HT-29 (cell line): ENCODE measurements around the gene PGAM2. TPM values are rescaled to one million over a fixed set of nuclear protein-coding genes. Genes with fewer than 3 reads are reported as not detected.

Experiments used
- DNase-seq: peaks from one replicate; pipeline ENCODE4 v3.0.0-alpha.2; 2015; ENCODE audit warnings: low spot score
- total RNA-seq: library from RNA; depleted of rRNA; stranded (reverse); fragments of >200 nt; shearing (Covaris generic); gene quantifications from 2 replicates; pipeline ENCODE4 v1.2.3, GENCODE V29; 2014

Gene PGAM2
- total RNA-seq, 1 experiment from 2014 or later: 0.56 TPM

DNA sequence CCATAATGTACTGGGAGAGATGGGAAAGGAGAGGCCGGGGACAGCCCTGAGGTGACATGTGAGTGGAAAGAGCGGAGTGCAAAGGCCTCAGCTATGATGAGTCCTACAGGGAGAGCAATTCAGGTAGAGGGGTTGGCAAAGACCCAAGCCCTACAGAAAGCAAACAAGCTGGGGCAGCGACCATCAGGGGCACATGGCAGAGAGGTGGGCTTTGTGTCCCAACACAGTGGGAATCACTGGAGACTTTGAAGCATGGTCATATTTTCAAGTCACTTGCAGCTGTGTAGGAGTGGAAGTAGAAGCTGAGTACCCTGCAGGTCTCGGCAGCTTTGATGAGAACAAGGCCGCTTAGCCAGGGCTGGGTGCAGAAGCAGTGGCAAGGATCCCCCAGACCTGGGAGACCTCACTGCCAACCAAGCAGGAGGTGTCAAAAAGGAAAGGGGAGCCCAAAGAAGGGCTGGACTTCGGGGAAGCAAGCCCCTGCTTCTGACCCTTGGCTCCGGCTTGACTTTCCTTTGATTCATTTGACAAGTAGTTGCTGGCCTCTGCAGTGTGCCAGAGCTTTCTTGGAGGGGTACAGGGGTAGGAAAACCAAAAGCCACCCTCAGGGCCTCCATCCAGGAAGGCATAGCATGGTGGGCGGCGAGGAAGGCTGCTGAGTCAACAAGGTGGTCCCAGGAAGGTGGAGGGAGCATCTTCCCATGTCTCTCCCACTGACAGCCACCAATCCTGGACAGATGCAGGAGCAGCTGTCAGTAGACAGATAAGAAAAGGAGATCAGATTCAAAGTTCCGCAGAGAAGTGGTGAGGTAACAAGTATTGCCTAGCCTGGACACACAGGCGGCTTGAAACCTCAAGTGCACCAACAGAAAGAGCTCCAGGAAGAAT lies 1.9 kb upstream of the PGAM2 start:
- peak; percentile 19 for DNase-seq

DNA sequence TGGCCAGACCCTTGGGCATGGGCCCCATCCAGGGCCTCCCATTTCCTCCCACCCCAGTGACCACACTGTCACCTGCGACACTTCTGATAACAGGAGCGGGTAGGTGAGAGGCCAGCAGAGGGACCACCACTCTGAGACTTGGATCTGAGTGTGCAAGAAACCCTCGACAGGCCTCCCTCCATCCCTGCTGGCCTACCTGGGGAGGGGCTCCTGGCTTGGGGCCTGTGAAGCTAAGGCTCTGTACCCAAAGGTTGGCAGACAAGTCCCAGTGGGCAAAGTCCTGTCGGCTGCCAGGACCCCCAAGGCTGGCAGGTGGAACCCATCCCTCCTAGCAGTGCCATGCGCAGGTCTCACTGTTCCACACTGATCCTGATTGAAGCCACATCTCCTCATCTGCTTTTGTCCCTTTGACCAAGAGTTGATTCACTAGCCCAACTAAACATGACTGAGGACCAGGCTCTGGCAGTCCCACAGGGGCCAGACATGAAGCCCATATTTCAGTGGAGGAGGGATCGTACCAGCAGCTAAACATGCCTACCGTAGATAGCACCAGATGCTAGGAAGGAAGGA lies 1.2 kb upstream of the PGAM2 start:
- DNase-seq: peak; percentile 33

DNA sequence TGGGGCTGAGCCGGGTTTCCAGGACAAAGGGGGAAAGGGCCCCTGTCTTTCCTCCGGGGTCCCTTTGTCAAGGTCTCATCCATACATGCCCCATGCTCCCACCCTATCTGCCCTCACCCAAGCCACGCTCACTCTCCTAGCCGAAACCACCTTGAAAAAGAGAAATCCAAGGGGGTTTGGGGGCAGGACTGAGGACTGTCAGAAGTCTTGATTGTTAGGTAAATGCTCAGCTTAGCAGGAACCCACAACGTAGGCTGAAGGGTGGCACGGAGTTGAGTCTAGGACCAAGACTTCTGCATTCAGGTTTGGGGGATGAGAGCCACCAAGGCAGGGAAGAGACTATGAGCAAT lies 719 bp upstream of the PGAM2 start:
- no peak for DNase-seq

DNA sequence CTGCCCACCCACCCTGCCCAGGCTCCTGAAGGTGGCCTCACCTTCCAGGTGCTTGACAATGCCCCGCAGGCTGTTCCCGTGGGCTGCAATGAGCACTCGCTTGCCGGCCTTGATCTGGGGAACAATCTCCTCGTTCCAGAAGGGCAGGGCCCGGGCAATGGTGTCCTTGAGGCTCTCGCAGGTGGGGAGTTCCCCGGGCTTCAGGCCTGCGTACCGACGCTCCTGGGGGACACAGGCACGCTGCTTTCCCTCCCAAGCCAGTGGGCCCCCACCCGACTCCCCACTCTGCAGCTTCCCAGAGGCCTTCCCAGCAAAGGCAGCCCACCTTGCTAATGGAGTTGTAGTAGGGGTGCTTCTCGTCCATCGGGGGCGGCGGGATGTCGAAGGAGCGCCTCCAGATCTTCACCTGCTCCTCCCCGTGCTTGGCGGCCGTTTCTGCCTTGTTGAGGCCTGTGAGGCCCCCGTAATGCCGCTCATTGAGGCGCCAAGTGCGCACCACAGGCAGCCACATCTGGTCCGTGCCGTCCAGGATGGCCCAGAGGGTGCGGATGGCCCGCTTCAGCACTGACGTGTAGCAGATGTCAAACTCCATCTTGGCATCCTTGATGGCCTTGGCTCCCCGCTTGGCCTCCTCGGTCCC lies 456 bp downstream of the PGAM2 start:
- DNase-seq: no peak

DNA sequence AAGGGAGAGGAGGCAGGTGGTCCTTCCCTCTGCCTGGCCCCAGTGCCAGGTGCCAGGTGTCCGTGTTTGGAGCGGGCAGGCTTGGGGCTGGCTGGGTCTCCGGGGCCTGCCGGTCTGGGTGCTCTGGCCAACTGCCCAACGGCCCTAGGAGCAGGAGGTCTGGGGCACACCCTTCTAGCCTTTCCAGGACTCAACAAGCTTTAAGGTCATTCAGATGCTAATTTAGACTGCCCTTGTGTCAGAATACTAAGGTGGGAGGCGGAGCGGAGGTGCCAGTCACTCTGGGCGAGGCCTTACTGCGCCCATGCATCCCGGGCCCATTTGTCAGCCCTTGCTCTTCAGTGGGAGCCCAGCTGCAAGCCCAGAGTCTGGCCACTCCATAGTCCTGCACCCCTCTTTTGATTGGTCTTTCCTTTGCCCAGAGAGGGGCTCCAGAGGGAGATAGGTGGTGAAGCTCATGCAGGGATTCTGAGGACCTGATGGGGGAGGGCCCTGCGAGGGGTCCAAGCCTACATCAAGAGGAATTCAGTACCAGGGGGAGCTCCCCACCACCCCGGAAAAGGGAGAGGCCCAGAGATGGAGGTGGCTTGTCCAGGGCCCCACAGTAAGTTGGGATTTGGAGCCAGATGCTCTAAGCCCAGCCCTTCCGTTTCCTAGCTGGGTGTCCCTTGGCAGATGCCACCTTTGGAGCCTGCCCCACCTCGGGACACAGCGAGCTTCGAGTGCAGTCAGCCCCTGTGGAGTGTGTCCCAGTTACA lies 1.3 kb downstream of the PGAM2 start:
- no peak for DNase-seq

DNA sequence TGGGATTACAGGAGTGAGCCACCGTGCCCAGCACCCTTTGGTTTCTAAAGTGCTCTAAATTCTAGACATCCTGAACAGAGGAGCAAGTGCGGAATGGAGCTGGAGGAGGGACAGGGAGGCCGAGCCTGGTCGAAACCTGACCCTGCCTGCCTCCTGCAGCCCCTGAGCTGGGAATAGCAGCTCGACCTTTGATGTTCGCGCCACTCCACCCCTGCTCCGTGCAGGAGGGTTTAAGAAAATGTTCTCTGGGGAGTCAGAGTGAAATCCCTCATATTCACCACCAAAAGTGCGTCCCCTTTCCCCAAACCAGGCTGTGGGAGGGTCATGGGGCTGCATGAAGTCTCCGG lies 1.8 kb downstream of the PGAM2 start:
- no peak for DNase-seq

DNA sequence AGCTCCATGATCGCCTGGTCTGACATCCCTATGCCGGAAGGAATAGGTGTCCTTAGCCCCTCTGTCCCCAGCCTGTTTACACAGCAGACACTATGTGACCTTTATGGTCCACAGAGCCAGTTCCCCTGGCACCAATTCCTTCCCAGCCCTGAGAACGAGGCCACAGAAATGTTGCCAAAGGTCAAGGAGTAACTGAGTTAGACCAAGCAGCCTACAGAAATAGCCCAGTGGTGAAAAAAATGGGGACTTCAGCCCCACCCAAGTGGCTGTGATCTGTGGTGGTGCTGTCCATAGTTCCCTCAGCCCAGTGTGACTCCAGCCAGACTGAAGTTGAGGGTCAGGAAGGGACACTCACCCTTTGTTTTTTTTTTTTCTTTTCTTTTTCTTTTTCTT lies 2.5 kb downstream of the PGAM2 start:
- no peak for DNase-seq

DNA sequence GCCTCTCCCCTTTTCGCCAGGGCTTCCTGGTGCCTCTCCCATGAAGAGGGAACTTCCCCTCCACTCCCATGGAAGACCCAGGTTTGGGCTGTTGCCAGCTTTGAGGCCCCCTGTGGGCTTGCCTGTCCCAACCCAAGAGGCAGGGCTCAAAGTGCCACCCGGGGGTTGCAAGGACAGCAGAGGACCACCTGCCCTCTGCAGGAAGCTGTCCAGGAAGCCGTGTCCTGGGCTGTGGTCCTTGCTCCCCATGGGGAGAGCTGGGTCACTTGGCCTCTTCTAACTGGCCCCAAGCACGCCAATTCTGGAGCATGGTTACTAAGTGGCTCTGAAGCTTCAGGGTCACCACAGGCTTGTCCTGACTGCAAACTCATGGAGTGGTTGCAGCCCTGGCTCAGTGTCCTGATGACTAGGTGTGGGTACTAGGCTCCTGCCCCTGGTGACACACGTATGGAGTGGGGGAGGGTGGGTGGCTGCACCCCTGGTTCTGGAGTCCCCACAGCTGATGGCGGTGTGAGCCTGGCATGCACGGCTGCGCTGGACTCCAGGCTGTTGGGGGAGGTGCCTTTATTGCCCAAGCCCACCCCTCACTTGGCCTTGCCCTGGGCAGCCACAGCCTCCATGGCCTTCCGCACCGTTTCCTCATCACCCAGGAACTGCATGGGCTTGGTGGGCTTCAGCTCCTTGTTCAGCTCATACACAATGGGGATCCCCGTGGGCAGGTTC lies 3.0 kb downstream of the PGAM2 start:
- no peak for DNase-seq

DNA sequence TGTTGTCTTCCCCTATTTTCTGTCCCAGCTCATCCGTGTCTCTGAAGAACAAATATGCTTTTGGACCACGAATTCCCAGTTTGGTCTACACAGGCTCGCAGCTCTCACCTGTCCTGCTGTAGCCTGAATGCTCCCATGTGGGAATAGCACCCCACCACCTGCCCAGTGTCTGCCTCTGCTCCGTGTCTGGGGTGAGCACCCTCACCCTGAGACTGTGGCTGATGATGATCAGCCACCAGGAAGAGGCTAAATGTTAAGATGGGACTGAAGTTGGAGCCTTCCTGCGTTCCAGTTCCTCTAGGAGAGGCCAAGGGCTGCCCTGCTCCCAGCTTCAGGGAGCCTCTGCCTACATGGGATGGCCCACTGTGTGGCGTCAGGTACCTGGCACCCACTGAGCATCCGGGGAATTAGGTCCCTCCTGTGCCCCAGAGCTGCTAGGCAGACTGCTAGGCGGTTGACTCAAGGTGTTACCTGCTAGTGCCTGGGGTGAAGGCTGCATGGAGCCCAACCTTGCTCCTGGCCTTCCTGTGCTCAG lies 3.7 kb downstream of the PGAM2 start:
- no peak for DNase-seq

DNA sequence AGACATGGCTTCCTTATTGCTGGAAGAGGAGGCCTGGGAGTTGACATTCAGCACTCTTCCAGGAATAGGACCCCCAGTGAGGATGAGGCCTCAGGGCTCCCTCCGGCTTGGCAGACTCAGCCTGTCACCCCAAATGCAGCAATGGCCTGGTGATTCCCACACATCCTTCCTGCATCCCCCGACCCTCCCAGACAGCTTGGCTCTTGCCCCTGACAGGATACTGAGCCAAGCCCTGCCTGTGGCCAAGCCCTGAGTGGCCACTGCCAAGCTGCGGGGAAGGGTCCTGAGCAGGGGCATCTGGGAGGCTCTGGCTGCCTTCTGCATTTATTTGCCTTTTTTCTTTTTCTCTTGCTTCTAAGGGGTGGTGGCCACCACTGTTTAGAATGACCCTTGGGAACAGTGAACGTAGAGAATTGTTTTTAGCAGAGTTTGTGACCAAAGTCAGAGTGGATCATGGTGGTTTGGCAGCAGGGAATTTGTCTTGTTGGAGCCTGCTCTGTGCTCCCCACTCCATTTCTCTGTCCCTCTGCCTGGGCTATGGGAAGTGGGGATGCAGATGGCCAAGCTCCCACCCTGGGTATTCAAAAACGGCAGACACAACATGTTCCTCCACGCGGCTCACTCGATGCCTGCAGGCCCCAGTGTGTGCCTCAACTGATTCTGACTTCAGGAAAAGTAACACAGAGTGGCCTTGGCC lies 4.3 kb downstream of the PGAM2 start:
- DNase-seq: no peak

DNA sequence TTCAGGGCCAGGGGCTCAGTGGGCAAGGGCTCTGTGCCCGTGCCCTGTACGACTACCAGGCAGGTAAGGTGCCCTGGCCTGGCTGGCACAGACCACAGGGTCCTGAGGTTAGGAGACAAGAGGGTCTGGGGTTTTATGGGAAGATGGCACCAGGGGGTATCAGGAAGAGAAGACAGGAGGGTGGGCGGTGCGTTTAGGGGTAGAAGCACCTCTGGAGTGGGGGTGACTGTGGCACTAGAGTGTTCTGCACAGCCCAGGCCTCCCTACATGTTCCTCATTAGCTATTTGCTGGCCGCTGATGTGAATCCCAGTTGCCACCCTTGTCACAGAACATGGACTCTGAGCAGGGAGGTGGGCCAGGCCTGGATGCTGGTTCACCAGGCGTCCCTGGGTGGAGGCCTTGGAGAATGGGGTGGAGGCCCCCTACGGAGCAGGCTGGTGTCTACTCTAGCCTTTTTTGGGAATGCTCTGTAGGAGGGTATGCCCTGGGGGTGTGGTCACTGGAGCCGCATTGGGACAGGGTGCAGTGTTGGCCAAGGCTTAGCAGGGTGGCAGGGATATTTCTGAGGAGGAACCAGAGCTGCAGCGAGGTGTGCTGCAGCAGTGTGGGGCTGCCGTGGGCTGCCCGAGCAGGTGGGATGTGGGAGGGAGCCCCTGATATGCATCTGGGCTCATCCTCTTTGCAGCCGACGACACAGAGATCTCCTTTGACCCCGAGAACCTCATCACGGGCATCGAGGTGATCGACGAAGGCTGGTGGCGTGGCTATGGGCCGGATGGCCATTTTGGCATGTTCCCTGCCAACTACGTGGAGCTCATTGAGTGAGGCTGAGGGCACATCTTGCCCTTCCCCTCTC lies 5.0 kb downstream of the PGAM2 start:
- DNase-seq: no peak

DNA sequence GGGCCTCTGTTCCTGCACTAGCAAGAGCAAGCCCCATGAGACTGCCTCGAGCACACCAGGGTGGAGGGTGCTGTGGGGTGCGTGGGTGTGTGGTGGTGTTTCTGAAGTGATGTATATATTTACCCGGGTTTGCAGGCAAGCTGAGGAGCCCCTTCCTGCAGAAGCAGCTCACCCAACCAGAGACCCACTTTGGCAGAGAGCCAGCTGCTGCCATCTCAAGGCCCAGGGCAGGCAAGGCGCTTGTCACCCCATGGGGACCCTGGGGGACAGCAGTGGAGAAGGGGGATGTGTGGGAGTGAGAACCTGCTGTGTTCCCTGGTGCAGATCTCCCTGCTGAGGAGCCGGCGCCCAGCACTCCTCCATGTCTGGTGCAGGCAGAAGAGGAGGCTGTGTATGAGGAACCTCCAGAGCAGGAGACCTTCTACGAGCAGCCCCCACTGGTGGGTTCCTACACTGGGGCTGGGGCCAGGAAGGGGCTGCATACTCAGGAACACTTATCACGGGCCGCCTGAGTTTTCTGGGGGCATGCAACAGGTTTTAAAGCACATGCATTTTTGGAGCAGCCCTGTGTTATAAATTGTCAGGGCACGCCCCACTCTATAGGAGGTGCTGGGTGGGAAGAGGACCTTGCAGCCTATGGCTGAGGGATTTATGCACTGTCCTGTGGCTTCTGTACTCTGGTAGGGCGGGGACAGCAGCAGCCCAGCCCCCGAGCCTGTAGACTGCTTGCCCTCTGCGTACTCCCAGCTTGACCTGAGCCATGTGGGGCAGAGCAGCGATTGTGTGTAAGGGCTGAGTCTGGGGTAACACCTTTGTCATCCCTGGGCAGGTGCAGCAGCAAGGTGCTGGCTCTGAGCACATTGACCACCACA lies 5.9 kb downstream of the PGAM2 start:
- no peak for DNase-seq

DNA sequence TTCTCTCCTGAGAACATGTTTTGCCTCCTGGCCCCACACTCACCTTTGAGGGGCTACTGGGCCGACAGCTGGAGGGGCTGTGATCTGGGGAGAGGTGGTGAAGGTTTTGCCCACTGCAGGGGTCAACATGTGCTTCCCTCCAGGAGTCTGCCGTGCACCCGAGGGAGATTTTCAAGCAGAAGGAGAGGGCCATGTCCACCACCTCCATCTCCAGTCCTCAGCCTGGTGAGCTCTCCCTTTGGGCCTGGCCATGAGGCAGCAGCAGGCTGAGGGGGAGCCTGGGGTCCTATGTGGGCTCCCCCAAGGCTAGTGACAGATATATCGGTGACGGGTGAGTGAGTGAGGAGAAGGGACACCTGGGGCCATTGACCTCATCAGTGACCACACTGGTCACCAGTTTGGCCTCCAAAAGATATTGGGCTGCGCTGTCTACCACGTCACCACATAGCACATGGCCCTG lies 6.6 kb downstream of the PGAM2 start:
- no peak for DNase-seq

DNA sequence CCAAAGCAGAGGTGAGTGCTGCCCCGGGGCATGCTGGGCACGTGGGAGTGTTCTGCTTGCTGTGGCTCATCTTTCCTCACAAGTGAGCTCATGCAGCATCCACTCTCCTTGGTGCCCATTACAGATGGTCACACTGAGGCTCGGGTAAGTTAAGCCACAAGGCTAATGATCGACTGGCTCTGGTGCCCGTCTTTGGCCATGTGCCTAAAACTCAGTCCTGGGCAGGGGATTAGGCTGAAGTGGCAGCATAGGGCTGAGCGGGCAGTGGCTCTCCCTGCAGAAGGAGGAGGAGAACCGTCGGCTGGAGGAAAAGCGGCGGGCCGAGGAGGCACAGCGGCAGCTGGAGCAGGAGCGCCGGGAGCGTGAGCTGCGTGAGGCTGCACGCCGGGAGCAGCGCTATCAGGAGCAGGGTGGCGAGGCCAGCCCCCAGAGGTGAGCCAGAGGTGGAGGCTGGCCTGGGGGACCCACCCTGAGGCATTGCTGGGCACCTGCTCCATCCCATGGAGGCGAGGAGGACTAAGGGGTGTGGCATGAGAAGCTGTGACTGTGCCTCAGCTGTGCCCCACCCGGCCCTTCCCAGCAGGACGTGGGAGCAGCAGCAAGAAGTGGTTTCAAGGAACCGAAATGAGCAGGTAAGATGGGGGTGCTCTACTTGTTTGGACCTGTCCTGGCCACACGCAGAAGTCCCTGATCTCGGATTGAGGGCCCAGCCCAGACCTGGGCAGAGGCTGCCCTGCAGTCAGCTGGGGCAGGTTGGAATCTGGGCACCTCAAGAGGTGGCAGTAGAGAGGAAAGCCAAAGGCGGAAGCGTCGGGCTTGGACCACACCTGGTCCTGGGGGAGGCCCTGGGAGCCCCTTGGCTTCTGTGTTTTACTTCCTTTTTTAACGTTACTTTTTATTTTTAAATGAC lies 7.3 kb downstream of the PGAM2 start:
- DNase-seq: no peak

DNA sequence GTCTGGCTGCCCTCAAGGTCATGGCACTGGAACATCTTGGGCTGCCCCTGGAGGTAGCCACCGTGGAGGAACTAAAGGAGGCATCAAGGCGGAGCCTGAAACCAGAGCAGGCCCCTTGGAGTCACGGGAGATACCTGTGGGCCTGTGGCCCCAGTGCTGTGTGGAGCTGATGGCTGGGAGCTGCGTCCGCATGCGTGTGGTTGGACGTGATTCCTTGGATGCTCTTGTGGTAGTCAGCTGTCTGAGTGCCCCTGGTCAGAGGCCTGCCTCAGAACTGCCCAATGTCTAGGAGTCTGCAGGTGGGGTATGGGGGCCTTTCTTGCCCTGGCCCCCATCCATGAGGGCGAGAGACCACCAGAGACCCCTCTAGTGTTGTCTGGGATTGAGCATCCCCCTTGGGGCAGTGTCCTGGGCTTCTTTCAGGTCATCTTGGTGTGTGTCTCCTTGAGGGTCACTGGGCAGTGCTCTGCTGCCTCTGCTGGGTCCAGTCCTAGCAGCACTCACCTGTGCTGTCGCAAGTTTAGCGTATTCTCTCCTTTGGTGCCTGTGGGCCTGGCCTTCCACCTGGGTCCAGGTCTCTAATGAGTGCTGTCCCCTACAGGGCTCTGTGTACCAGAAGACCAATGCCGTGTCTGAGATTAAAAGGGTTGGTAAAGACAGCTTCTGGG lies 8.1 kb downstream of the PGAM2 start:
- DNase-seq: no peak

DNA sequence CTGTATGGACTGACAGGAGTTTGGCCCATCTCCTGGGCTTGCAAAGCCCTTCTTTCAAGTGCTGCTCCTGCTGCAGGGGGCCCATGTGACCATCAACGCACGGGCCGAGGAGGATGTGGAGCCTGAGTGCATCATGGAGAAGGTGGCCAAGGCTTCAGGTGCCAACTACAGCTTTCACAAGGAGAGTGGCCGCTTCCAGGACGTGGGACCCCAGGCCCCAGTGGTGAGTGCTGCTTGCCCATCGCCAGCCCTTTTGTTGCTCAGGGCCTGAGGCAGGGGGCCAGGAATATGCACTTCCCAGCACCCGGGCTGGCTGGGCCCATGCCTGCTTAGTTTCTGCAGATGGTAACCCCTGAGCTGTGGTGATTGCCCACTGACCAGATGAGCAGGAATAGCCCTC lies 8.7 kb downstream of the PGAM2 start:
- DNase-seq: no peak

DNA sequence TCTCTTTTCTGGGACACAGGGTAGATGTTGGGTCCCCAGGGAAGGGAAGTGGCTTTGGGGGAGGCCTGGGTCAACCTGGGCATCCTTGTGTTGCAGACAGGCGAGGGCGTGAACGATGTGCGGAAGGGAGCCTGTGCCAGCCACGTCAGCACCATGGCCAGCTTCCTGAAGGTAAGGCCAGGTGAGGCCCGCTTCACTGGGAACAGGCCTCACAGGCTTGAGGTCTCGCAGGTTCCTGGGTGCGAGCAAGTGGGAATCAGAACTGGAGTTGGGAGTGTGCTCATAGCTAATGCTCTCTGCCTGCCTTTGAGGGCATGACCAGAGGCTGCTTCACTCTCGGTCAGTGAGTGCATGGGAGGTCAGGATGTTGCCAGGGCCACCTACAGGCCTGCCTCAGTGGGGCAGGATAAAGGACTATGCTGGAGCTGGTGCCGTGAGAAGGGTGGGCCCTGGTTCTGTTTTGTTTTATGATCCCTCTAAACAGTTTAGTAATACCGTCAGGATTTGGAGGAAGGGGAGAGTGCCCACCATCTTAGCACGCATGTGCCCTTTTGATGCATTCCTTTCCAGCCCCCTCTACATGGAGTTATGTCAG lies 12.5 kb downstream of the PGAM2 start:
- no peak for DNase-seq
